GM12878 (cell line): ENCODE measurements around the gene PDLIM4. TPM values are rescaled to one million over a fixed set of nuclear protein-coding genes. Genes with fewer than 3 reads are reported as not detected.

Source experiments
- ATAC-seq: fragments of 200-7000 bp; cut with Tn5 transposase; 3 replicates; pipeline ENCODE4 v1.9.1; 2020; ENCODE audit warnings: mild to moderate bottlenecking, moderate library complexity
- BruUV-seq: library from RNA; stranded (reverse); fragments of 400-500 nt; replicated peaks from 2 replicates; lab custom pipeline; 2021; lab: Mats Ljungman, UMichigan
- CTCF ChIA-PET: fragments of 300-600 bp; sonication (Branson Sonifier 250); formaldehyde crosslinking; extraction: SDS; loops from one replicate; lab custom pipeline; 2021; ENCODE audit warnings: inconsistent platforms; lab: Yijun Ruan, JAX
- POLR2A ChIA-PET: fragments of 350-600 bp; formaldehyde crosslinking; extraction: SDS; loops from one replicate; lab custom pipeline; 2021; ENCODE audit warnings: inconsistent platforms; lab: Charles Lee
- RAD21 ChIA-PET: fragments of 300-600 bp; sonication (Branson Sonifier 250); formaldehyde crosslinking; loops from one replicate; lab custom pipeline; 2023; ENCODE audit warnings: antibody characterized with exemption; ENCODE audit not compliant: unreplicated experiment; lab: Charles Lee
- SMC1A ChIA-PET: fragments of 300-600 bp; sonication (Branson Sonifier 250); formaldehyde crosslinking; loops from one replicate; lab custom pipeline; 2023; ENCODE audit not compliant: unreplicated experiment, uncharacterized antibody; lab: Charles Lee
- DNase-seq: peaks from one replicate; pipeline ENCODE4 v3.0.0-alpha.2; 2011; ENCODE audit warnings: low read depth, low spot score
- FAIRE-seq: peaks from 3 replicates; lab custom pipeline; 2011; peaks lifted over from hg19 to GRCh38; lab: Jason Lieb, UNC
- H2AFZ ChIP-seq: 2 replicates; pipeline ENCODE4 v1.6.0; 2011; ENCODE audit warnings: low read depth, low read length, control low read depth; ENCODE audit not compliant: control insufficient read depth
- H3K27ac ChIP-seq: 2 replicates; pipeline ENCODE4 v1.5.1; 2011; ENCODE audit warnings: control low read depth; ENCODE audit not compliant: control insufficient read depth, insufficient read depth
- H3K27me3 ChIP-seq, 2 experiments: replicated peaks in 1 of 2; 2 replicates each; pipeline versions ENCODE4 v1.6.0 to v1.6.1; 2011; ENCODE audit warnings: low read length in 1 of 2; ENCODE audit not compliant: control insufficient read depth in 2 of 2, insufficient read depth in 2 of 2
- H3K36me3 ChIP-seq, 2 experiments: 2 replicates each; pipeline ENCODE4 v1.5.1; 2011; ENCODE audit warnings: low read length in 1 of 2; ENCODE audit not compliant: control insufficient read depth in 2 of 2, insufficient read depth in 2 of 2
- H3K4me1 ChIP-seq: 2 replicates; pipeline ENCODE4 v1.6.1; 2011; ENCODE audit warnings: mild to moderate bottlenecking, low read length, moderate library complexity, mixed read lengths; ENCODE audit not compliant: control insufficient read depth, insufficient read depth
- H3K4me2 ChIP-seq: 2 replicates; pipeline ENCODE4 v1.6.0; 2011; ENCODE audit warnings: control low read depth; ENCODE audit not compliant: control insufficient read depth, insufficient read depth
- H3K4me3 ChIP-seq: fragments of 200-600 bp; sonication (generic); 2 replicates; pipeline ENCODE4 v1.5.1; 2016
- H3K79me2 ChIP-seq: 2 replicates; pipeline ENCODE4 v1.6.0; 2011; ENCODE audit warnings: low read length; ENCODE audit not compliant: control insufficient read depth, insufficient read depth
- H3K9ac ChIP-seq: 2 replicates; pipeline ENCODE4 v1.8.0; 2011; ENCODE audit warnings: low read length, control low read depth, mixed read lengths; ENCODE audit not compliant: control insufficient read depth, insufficient read depth
- H3K9me3 ChIP-seq: replicated peaks from 3 replicates; pipeline ENCODE4 v1.5.1; 2011; ENCODE audit warnings: mild to moderate bottlenecking, low read length; ENCODE audit not compliant: control insufficient read depth, insufficient read depth
- H4K20me1 ChIP-seq: 2 replicates; pipeline ENCODE4 v1.6.0; 2011; ENCODE audit not compliant: control insufficient read depth, insufficient read depth
- ATF7 ChIP-seq: fragments of 450-650 bp; IDR thresholded peaks from 2 replicates; pipeline ENCODE4 v1.6.1; 2016; ENCODE audit warnings: low read depth, mild to moderate bottlenecking
- CHD4 ChIP-seq: fragments of 200-600 bp; sonication (generic); IDR thresholded peaks from 2 replicates; pipeline ENCODE4 v1.6.1; 2016; ENCODE audit warnings: mild to moderate bottlenecking
- DPF2 ChIP-seq: fragments of 450-650 bp; IDR thresholded peaks from 2 replicates; pipeline ENCODE4 v1.6.1; 2017; ENCODE audit warnings: mild to moderate bottlenecking
- FOS ChIP-seq: IDR thresholded peaks from 3 replicates; pipeline ENCODE4 v1.6.1; 2011; ENCODE audit warnings: borderline replicate concordance; ENCODE audit not compliant: insufficient read length; ENCODE audit errors: extremely low read depth
- HDGF ChIP-seq: fragments of 450-650 bp; IDR thresholded peaks from 2 replicates; pipeline ENCODE4 v1.6.1; 2016; ENCODE audit warnings: antibody characterized with exemption
- MAX ChIP-seq: IDR thresholded peaks from 2 replicates; pipeline ENCODE4 v1.6.1; 2012; ENCODE audit warnings: low read depth, low read length, improper control_type of control experiment
- MTA3 ChIP-seq: IDR thresholded peaks from 2 replicates; pipeline ENCODE4 v1.6.1; 2012; ENCODE audit warnings: low read length, inconsistent platforms, borderline replicate concordance
- NFYA ChIP-seq: IDR thresholded peaks from 2 replicates; pipeline ENCODE4 v1.6.1; 2011; ENCODE audit warnings: low read depth, mild to moderate bottlenecking, low read length, improper control_type of control experiment, borderline replicate concordance
- NRF1 ChIP-seq: conservative IDR thresholded peaks from 2 replicates; pipeline ENCODE4 v1.6.1; 2011; ENCODE audit warnings: mild to moderate bottlenecking, low read depth, low read length, improper control_type of control experiment
- RUNX3 ChIP-seq: IDR thresholded peaks from 2 replicates; pipeline ENCODE4 v1.6.1; 2012; ENCODE audit warnings: low read length, inconsistent platforms
- SUPT20H ChIP-seq: IDR thresholded peaks from 2 replicates; pipeline ENCODE4 v1.6.1; 2011; ENCODE audit warnings: low read depth, mild to moderate bottlenecking, low read length, moderate library complexity, borderline replicate concordance; ENCODE audit not compliant: control insufficient read depth
- ZBED1 ChIP-seq: IDR thresholded peaks from 2 replicates; pipeline ENCODE4 v1.6.1; 2016; ENCODE audit warnings: borderline replicate concordance
- WGBS: methylation state at CpG from one replicate; pipeline ENCODE4 v1.1.6; 2016; ENCODE audit warnings: low lambda C conversion rate; ENCODE audit not compliant: insufficient replicate concordance, insufficient coverage; ENCODE audit errors: missing lambda C conversion rate; 5-methylcytosine and 5-hydroxymethylcytosine counted together
- in situ Hi-C: fragments of 300-500 bp; cut with MboI; formaldehyde crosslinking; loops from 9 replicates; pipeline ENCODE4 v1.14.3; 2018; ENCODE audit warnings: mixed read lengths
- intact Hi-C: fragments of 100-400 bp; cut with micrococcal nuclease; formaldehyde crosslinking; loops from one replicate; pipeline ENCODE4 v1.14.2; 2022; ENCODE audit not compliant: unreplicated experiment
- polyA plus RNA-seq, 11 experiments: library from polyadenylated mRNA; depleted of rRNA in 4 of 11; unstranded in 6 of 11; stranded (reverse) in 5 of 11; fragments of >200 nt; fragmentation: Nextera tagmentation in 4 of 11; fragmentation: Illumina TruSeq in 1 of 11; extraction: Ambion mirVana in 4 of 11; extraction: Trizol in 1 of 11; gene quantifications; 1 replicate in 1 of 11; 2 replicates in 10 of 11; pipeline versions ENCODE4 v1.2.1 to v1.2.3, GENCODE V29; 2011 to 2016; ENCODE audit warnings: inconsistent platforms in 2 of 11, missing spikeins in 2 of 11, low read depth in 1 of 11
- total RNA-seq, 4 experiments: library from RNA; depleted of rRNA in 3 of 4; stranded (reverse); fragments of >200 nt in 3 of 4; fragmentation: Illumina TruSeq in 1 of 4; extraction: Trizol in 1 of 4; gene quantifications; 2 replicates each; pipeline versions ENCODE4 v1.2.1 to v1.2.3, GENCODE V29; 2013 to 2021
- TF ChIP-seq, protein P1 (sequence below): fragments of 450-650 bp; IDR thresholded peaks from 2 replicates; pipeline ENCODE4 v1.6.1; 2017; ENCODE audit warnings: low read depth, mild to moderate bottlenecking, moderate library complexity
- TF ChIP-seq, protein P2 (sequence below): IDR thresholded peaks from 2 replicates; pipeline ENCODE4 v1.6.1; 2011; ENCODE audit warnings: low read depth, low read length, improper control_type of control experiment, borderline replicate concordance

PDLIM4 gene
- total and polyA plus RNA-seq, 10 of the 15 experiments (the other 5 are each of a cell fraction or from before 2014, with no cell fraction given): 0.13 to 1.7 (median 0.39) TPM; not detected in 3

- Histone ChIP-seq H3K79me2 (no peaks in the 10 kb centered on the region), H3K36me3 (no peaks in the 10 kb centered on the region), H3K4me3 (no peak overlapping the region), H3K4me2 (no peak overlapping the region), H3K4me1 (peaks cover 4% of the 10 kb centered on the region; the same call in 1 of the 2 replicates), H4K20me1 (no peaks in the 10 kb centered on the region), H3K9ac (no peak overlapping the region), H3K27ac (no peak overlapping the region), H3K27me3 (no peaks in the 10 kb centered on the region), H3K9me3 (no peaks in the 10 kb centered on the region), H2AFZ (no peak overlapping the region)
- no peak for FAIRE-seq
- TF ChIP-seq DPF2 (no peak), RUNX3 (peak; percentile 47; the same call in 1 of the 2 replicates)
- DNase-seq: no peak
- BruUV-seq: no TSS peak
- WGBS: 73% methylated on average over 9 of the region's 9 CpGs
- in situ Hi-C loops (no loop called here), intact Hi-C loops (no loop called here)
- CTCF ChIA-PET: interaction anchor here (0.9 to 3.2 kb wide), 3 partner anchors 9 to 19 kb away, joined by 3 to 10 read pairs (median 3); no protein-coding TSS in a partner anchor
- SMC1A ChIA-PET: interaction anchor here (1.7 to 2.5 kb wide), 2 partner anchors 13 to 19 kb away, joined by 5 to 8 read pairs; no protein-coding TSS in a partner anchor
- RAD21 ChIA-PET: interaction anchor here (1.0 kb wide), 1 partner anchor 29 kb away, joined by 3 read pairs; no protein-coding TSS in a partner anchor
- POLR2A ChIA-PET: interaction anchor here (0.7 kb wide), 1 partner anchor 20 kb away, joined by 3 read pairs; no protein-coding TSS in a partner anchor
- ATAC-seq: no peak
These were observed 48.4 kb upstream of the PDLIM4 start for GRCh38 chr5:132209131-132209530.

DNA sequence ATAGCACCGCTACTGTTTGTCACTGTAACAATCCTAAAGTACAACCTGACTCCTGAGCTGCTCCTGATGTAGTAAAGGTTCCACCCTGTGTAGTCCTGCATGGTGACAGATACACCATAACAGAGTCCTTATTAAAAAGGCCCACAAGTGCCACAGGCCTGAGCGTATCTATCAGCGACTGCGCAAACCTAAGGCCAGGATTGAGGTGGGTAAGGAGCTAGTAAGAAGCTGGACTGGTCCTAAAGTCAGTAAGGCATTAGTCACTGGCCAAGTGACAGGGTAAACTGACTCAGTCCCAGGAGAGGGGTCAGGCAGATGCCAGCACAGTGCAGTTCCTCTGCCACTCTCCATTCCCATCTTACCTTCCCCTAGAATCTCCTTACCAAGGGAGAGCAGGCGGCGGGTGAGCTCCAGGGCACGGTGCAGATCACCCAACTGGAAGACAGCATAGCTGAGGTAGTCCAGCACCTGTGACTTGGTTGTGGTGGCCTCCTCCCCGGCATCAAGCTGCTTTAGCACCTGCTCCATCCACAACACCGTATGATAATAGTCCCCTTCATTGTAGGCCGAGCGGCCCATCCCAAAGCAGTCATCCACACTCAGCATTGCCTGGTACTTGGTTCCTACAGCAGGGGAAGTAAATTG lies 47.5 kb upstream of the PDLIM4 start:
- Histone ChIP-seq H2AFZ (no peak overlapping the region), H4K20me1 (no peaks in the 10 kb centered on the region), H3K27ac (no peak overlapping the region), H3K79me2 (no peaks in the 10 kb centered on the region), H3K9ac (no peak overlapping the region), H3K4me1 (peaks cover 4% of the 10 kb centered on the region; the same call in 1 of the 2 replicates), H3K36me3 (no peaks in the 10 kb centered on the region), H3K4me2 (no peak overlapping the region), H3K4me3 (no peak overlapping the region), H3K27me3 (no peaks in the 10 kb centered on the region; a peak in 1 of 4 replicates), H3K9me3 (no peaks in the 10 kb centered on the region)
- ChIA-PET POLR2A (interaction anchor here (0.9 to 1.2 kb wide), 2 partner anchors 17 to 389 kb away, joined by 3 to 9 read pairs; no protein-coding TSS in a partner anchor), CTCF (interaction anchor here (0.9 to 2.7 kb wide), 3 partner anchors 8 to 20 kb away, joined by 3 to 8 read pairs (median 3); no protein-coding TSS in a partner anchor), RAD21 (no interaction called here), SMC1A (interaction anchor here (1.5 to 2.5 kb wide), 3 partner anchors 14 to 28 kb away, joined by 5 to 8 read pairs (median 5); no protein-coding TSS in a partner anchor)
- no peak for DNase-seq
- ATAC-seq: no peak
- BruUV-seq: no TSS peak
- in situ Hi-C loops (no loop called here), intact Hi-C loops (no loop called here)
- 81% methylated on average over 11 of the region's 11 CpGs for WGBS
- no peak for FAIRE-seq
- TF ChIP-seq NFYA (no peak), SUPT20H (no peak), CHD4 (no peak), ZBED1 (no peak), ATF7 (no peak), NRF1 (no peak), FOS (no peak), HDGF (no peak), MAX (no peak), MTA3 (no peak)
- TF ChIP-seq, protein P1, sequence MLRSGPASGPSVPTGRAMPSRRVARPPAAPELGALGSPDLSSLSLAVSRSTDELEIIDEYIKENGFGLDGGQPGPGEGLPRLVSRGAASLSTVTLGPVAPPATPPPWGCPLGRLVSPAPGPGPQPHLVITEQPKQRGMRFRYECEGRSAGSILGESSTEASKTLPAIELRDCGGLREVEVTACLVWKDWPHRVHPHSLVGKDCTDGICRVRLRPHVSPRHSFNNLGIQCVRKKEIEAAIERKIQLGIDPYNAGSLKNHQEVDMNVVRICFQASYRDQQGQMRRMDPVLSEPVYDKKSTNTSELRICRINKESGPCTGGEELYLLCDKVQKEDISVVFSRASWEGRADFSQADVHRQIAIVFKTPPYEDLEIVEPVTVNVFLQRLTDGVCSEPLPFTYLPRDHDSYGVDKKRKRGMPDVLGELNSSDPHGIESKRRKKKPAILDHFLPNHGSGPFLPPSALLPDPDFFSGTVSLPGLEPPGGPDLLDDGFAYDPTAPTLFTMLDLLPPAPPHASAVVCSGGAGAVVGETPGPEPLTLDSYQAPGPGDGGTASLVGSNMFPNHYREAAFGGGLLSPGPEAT: no peak
- TF ChIP-seq, protein P2, sequence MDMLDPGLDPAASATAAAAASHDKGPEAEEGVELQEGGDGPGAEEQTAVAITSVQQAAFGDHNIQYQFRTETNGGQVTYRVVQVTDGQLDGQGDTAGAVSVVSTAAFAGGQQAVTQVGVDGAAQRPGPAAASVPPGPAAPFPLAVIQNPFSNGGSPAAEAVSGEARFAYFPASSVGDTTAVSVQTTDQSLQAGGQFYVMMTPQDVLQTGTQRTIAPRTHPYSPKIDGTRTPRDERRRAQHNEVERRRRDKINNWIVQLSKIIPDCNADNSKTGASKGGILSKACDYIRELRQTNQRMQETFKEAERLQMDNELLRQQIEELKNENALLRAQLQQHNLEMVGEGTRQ: no peak
